Neuron (in vitro differentiated cells): ENCODE data around the gene SPATA9.

Experiments
- H2AFZ ChIP-seq: one replicate; pipeline ENCODE4 v1.6.1; 2013; ENCODE audit warnings: low read depth, mild to moderate bottlenecking, inconsistent platforms, low read length, moderate library complexity
- H3K27me3 ChIP-seq: one replicate; pipeline ENCODE4 v1.6.1; 2013; ENCODE audit warnings: low read length; ENCODE audit not compliant: insufficient read depth
- H3K36me3 ChIP-seq: one replicate; pipeline ENCODE4 v1.6.1; 2013; ENCODE audit warnings: low read length; ENCODE audit not compliant: insufficient read depth
- H3K4me1 ChIP-seq: one replicate; pipeline ENCODE4 v1.6.1; 2013; ENCODE audit warnings: low read length; ENCODE audit not compliant: insufficient read depth
- H3K4me3 ChIP-seq: 2 replicates; pipeline ENCODE4 v1.5.1; 2013; ENCODE audit warnings: mild to moderate bottlenecking, low read length, moderate library complexity
- H3K9me3 ChIP-seq: one replicate; pipeline ENCODE4 v1.6.1; 2013; ENCODE audit warnings: low read length

The SPATA9 gene

GRCh38 chr5:95621839-95622629 is 60.8 kb downstream of the SPATA9 start:
- H3K9me3 ChIP-seq: peaks cover 2% of the 10 kb centered on the region
- no peak overlapping the region for H3K4me3 ChIP-seq
- H3K27me3 ChIP-seq: peaks cover 57% of the 10 kb centered on the region
- H3K4me1 ChIP-seq: peaks cover 4% of the 10 kb centered on the region
- H3K36me3 ChIP-seq: no peaks in the 10 kb centered on the region
- H2AFZ ChIP-seq: no peak overlapping the region

DNA sequence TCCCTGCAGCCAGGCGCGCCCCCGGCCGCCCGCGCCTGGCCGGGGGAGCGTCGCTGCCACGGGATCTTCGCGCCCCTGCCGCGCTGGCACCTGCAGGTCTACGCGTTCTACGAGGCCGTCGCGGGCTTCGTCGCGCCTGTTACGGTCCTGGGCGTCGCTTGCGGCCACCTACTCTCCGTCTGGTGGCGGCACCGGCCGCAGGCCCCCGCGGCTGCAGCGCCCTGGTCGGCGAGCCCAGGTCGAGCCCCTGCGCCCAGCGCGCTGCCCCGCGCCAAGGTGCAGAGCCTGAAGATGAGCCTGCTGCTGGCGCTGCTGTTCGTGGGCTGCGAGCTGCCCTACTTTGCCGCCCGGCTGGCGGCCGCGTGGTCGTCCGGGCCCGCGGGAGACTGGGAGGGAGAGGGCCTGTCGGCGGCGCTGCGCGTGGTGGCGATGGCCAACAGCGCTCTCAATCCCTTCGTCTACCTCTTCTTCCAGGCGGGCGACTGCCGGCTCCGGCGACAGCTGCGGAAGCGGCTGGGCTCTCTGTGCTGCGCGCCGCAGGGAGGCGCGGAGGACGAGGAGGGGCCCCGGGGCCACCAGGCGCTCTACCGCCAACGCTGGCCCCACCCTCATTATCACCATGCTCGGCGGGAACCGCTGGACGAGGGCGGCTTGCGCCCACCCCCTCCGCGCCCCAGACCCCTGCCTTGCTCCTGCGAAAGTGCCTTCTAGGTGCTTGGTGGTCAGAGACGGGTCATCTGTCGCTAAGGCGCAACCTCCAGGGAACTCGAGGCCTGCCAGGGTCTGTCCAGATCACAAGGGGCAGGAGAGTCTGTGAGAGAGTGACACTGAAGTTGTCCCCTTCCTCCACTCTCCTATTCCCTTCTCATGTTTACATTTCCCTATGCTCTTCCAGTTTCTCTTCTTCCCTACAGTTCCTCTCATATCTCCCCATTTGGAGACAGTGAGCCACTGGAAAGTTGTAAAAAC is 61.6 kb downstream of the SPATA9 start:
- peak overlapping the region; percentile 40 for H3K4me3 ChIP-seq
- no peaks in the 10 kb centered on the region for H3K36me3 ChIP-seq
- no peaks in the 10 kb centered on the region for H3K9me3 ChIP-seq
- peak overlapping the region; percentile 75 for H2AFZ ChIP-seq
- peaks cover 59% of the 10 kb centered on the region for H3K27me3 ChIP-seq
- peaks cover 4% of the 10 kb centered on the region for H3K4me1 ChIP-seq

DNA sequence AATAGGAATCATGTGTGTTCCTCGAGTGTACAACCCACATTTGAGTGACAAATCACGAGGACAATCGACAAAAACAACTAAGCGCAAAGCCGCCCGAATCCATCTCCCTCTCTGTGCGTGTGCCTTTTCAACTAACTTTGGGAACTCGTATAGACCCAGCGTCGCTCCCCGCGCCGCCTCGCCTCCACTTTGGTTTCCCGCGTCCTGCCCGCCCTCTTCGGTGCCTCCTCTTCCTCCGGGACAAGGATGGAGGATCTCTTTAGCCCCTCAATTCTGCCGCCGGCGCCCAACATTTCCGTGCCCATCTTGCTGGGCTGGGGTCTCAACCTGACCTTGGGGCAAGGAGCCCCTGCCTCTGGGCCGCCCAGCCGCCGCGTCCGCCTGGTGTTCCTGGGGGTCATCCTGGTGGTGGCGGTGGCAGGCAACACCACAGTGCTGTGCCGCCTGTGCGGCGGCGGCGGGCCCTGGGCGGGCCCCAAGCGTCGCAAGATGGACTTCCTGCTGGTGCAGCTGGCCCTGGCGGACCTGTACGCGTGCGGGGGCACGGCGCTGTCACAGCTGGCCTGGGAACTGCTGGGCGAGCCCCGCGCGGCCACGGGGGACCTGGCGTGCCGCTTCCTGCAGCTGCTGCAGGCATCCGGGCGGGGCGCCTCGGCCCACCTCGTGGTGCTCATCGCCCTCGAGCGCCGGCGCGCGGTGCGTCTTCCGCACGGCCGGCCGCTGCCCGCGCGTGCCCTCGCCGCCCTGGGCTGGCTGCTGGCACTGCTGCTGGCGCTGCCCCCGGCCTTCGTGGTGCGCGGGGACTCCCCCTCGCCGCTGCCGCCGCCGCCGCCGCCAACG is 62.5 kb downstream of the SPATA9 start, which contains the start of gene GPR150:
Gene GPR150 (plus strand): TSS at position 58 of the 840 bp plus-strand sequence. CDS start 189 bp downstream, at position 247.
- Histone ChIP-seq H3K27me3 (peaks cover 56% of the 10 kb centered on the region), H3K4me1 (peaks cover 4% of the 10 kb centered on the region), H3K36me3 (no peaks in the 10 kb centered on the region), H3K4me3 (peak within 1 kb of the TSS; percentile 40), H3K9me3 (no peaks in the 10 kb centered on the region), H2AFZ (peak within 1 kb of the TSS; percentile 75)

DNA sequence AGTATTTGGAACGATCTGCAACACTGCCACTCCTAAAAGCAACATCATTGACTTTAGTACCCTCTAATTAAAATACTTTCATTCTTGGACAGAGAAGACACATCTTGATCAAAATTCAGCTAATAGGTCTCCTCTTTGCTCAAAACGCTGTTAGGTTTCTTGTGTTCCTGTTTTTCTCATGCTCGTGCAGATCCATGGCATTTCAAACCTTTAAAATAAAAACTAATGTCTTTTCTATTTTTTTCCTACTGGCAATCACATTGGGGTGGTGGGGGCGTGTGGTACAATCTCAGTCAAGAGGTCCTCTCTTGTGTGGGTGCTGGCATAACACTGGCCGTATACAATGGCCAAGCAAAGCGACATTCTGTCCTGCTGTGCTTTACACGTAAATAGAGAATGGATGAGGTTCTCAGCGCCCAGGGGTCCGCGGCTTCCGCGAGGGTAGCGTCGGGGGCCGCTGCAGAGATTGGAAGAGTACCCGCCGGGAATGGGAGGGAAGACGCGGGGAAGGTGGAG is 63.2 kb downstream of the SPATA9 start:
- H3K4me1 ChIP-seq: peaks cover 4% of the 10 kb centered on the region
- no peaks in the 10 kb centered on the region for H3K9me3 ChIP-seq
- H3K27me3 ChIP-seq: peaks cover 56% of the 10 kb centered on the region
- H3K4me3 ChIP-seq: peak overlapping the region; percentile 40
- H3K36me3 ChIP-seq: no peaks in the 10 kb centered on the region
- H2AFZ ChIP-seq: peak overlapping the region; percentile 75

- Histone ChIP-seq H3K36me3 (no peaks in the 10 kb centered on the region), H3K27me3 (peaks cover 56% of the 10 kb centered on the region), H3K9me3 (no peaks in the 10 kb centered on the region), H2AFZ (no peak overlapping the region), H3K4me1 (peaks cover 4% of the 10 kb centered on the region), H3K4me3 (no peak overlapping the region)
Observed at GRCh38 chr5:95619096-95619495, 63.7 kb downstream of the SPATA9 start.

DNA sequence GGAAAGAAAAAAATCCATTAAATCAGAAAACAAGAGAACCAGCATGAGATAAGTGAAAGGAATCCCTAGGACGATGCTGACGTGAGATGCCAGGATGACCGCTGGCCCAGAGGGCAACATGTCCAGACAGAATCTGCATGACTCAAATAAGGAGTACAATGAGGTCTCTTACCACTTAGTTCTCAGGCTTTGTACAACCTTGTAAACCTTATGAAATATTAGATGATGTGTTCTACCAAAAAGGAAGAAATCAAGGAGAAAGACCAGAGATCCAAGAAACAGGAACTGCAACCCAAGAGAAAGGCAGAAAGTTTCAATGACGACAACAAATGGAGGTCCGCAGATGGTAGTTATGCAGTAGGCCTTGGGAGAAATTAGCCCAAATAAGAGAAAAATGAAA is 65.7 kb downstream of the SPATA9 start:
- H3K9me3 ChIP-seq: peaks cover 5% of the 10 kb centered on the region
- no peaks in the 10 kb centered on the region for H3K36me3 ChIP-seq
- H3K4me1 ChIP-seq: peaks cover 4% of the 10 kb centered on the region
- H3K27me3 ChIP-seq: peaks cover 42% of the 10 kb centered on the region
- no peak overlapping the region for H3K4me3 ChIP-seq
- no peak overlapping the region for H2AFZ ChIP-seq

- Histone ChIP-seq H3K9me3 (peaks cover 5% of the 10 kb centered on the region), H3K27me3 (peaks cover 24% of the 10 kb centered on the region), H3K4me1 (peaks cover 4% of the 10 kb centered on the region), H2AFZ (no peak overlapping the region), H3K4me3 (no peak overlapping the region), H3K36me3 (no peaks in the 10 kb centered on the region)
Observed at GRCh38 chr5:95615164-95615467, 67.7 kb downstream of the SPATA9 start.

DNA sequence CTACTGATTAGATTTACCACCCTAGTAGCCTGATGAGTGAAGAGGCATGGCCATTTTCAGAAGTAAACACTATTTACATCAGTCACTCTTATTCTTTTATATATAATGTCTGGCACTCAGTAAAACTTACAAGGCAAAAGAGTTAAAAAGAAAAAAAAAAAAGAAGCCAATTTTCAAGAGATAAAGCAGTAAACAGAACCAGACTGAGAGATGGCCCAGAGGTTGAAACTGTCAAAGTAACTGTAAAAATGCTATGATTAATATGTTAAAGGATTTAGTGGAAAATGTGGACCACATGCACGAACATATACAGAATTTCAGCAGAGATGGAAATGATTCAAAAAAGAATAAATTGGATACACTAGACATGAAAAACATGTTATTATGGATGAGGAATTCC is 69.3 kb downstream of the SPATA9 start:
- H3K36me3 ChIP-seq: no peaks in the 10 kb centered on the region
- H3K27me3 ChIP-seq: peaks cover 8% of the 10 kb centered on the region
- H3K4me1 ChIP-seq: no peaks in the 10 kb centered on the region
- H2AFZ ChIP-seq: no peak overlapping the region
- H3K9me3 ChIP-seq: peaks cover 5% of the 10 kb centered on the region
- no peak overlapping the region for H3K4me3 ChIP-seq

DNA sequence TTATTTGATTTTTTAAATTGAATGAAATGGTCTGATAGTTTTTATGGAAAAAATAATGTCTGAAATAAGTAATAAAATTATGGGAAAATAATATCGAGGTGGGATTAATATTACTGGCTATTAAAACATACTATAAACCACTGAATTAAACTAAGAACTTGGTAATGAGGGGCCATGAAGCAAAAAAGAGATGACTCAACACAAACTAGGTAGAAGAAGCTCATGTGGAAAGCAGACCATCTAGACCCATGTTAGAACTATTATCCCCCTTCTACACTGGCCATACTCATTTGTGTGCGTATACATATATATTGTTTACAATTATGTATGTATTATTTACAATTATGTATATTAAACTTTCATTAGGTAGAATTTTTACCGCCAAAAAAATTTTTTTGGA is 71.4 kb downstream of the SPATA9 start:
- Histone ChIP-seq H3K9me3 (peaks cover 5% of the 10 kb centered on the region), H3K4me1 (no peaks in the 10 kb centered on the region), H3K27me3 (no peaks in the 10 kb centered on the region), H2AFZ (no peak overlapping the region), H3K36me3 (no peaks in the 10 kb centered on the region), H3K4me3 (no peak overlapping the region)

GRCh38 chr5:95610546-95610945 is 72.2 kb downstream of the SPATA9 start:
- no peaks in the 10 kb centered on the region for H3K27me3 ChIP-seq
- peaks cover 5% of the 10 kb centered on the region for H3K9me3 ChIP-seq
- H3K36me3 ChIP-seq: no peaks in the 10 kb centered on the region
- H3K4me1 ChIP-seq: no peaks in the 10 kb centered on the region
- no peak overlapping the region for H2AFZ ChIP-seq
- H3K4me3 ChIP-seq: no peak overlapping the region

DNA sequence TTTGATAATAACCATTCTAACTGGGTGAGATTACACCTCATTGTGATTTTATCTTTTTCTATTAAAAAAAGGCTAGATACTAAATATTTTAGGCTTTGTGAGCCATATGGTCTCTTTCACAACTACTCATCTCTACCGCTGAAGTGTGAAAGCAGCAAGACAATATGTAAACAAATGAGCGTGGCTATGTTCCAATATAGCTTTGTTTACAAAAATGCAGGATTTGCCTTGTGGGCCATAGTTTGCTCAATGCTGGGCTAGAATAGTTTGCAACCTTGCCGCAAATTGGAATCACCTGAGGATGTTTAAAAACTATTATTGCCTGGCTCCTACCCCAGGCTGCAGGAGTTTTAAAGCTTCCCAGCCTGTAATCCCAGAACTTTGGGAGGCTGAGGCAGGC is 73.1 kb downstream of the SPATA9 start:
- peaks cover 5% of the 10 kb centered on the region for H3K9me3 ChIP-seq
- no peak overlapping the region for H3K4me3 ChIP-seq
- H3K4me1 ChIP-seq: no peaks in the 10 kb centered on the region
- H3K27me3 ChIP-seq: no peaks in the 10 kb centered on the region
- no peak overlapping the region for H2AFZ ChIP-seq
- H3K36me3 ChIP-seq: no peaks in the 10 kb centered on the region
